D721Med (cell line): Measurements from ENCODE around the gene CST6.
"Not testable (repeated sequence)": the region's sequence is repeated elsewhere in the genome, so short reads cannot be mapped to it uniquely, and the experiment has no call there.

ENCODE experiments used
- DNase-seq: peaks from one replicate; pipeline ENCODE4 v3.0.0; 2011; ENCODE audit warnings: low spot score; ENCODE audit not compliant: insufficient read length
- FAIRE-seq: peaks from 2 replicates; lab custom pipeline; 2011; peaks lifted over from hg19 to GRCh38; lab: Jason Lieb, UNC
- CTCF ChIP-seq: IDR thresholded peaks from 2 replicates; pipeline ENCODE4 v1.5.1; 2012; ENCODE audit warnings: mild to moderate bottlenecking, control low read depth; ENCODE audit not compliant: insufficient read depth; ENCODE audit errors: missing control alignments

CST6 gene

GRCh38 chr11:66015936-66016792 is 4.4 kb downstream of the CST6 start:
- no peak for TF ChIP-seq CTCF
- FAIRE-seq (no peak), DNase-seq (no peak)

- FAIRE-seq (no peak), DNase-seq (no peak)
- TF ChIP-seq CTCF, result no peak
Measured at GRCh38 chr11:66016793-66017177, 5.0 kb downstream of the CST6 start.

- FAIRE-seq (no peak), DNase-seq (no peak)
- TF ChIP-seq CTCF, result no peak
Measured at GRCh38 chr11:66017321-66017720, 5.5 kb downstream of the CST6 start.

- TF ChIP-seq CTCF, result no peak
- FAIRE-seq (no peak), DNase-seq (no peak)
Measured at GRCh38 chr11:66020212-66020611, 8.4 kb downstream of the CST6 start.

GRCh38 chr11:66020618-66021357 is 9.0 kb downstream of the CST6 start:
- FAIRE-seq (no peak), DNase-seq (no peak)
- TF ChIP-seq CTCF, result no peak

GRCh38 chr11:66022401-66023185 is 10.8 kb downstream of the CST6 start:
- FAIRE-seq (no peak), DNase-seq (peak; percentile 90)
- peak; percentile 83 for TF ChIP-seq CTCF

GRCh38 chr11:66023186-66023440 is 11.3 kb downstream of the CST6 start:
- DNase-seq, FAIRE-seq: not testable (repeated sequence)
